Superior temporal gyrus (tissue), 1 donor: ENCODE results near the gene PHOSPHO1.
A peak's percentile ranks its signal among the peaks of the same experiment; 100 is the strongest.

Experiments used
- DNase-seq: peaks from one replicate; pipeline ENCODE4 v3.0.0-alpha.2; 2016; ENCODE audit errors: extremely low spot score

PHOSPHO1 gene

GRCh38 chr17:49218941-49219913, 11.4 kb downstream of the PHOSPHO1 start:
- DNase-seq = no peak

- no peak for DNase-seq
Observed at GRCh38 chr17:49217651-49218413, 12.8 kb downstream of the PHOSPHO1 start.

- no peak for DNase-seq
Observed at GRCh38 chr17:49216953-49217650, 13.5 kb downstream of the PHOSPHO1 start.

- no peak for DNase-seq
Observed at GRCh38 chr17:49216482-49216881, 14.1 kb downstream of the PHOSPHO1 start.

GRCh38 chr17:49214676-49215360, 15.8 kb downstream of the PHOSPHO1 start:
- DNase-seq = no peak

- no peak for DNase-seq
Observed at GRCh38 chr17:49213847-49214246, 16.7 kb downstream of the PHOSPHO1 start.

- DNase-seq = no peak
Observed at GRCh38 chr17:49213399-49213798, 17.2 kb downstream of the PHOSPHO1 start.

- DNase-seq = no peak
Observed at GRCh38 chr17:49210158-49211029, 20.2 kb downstream of the PHOSPHO1 start, which contains the start of the genes ABI3 and GNGT2. ABI3 (plus strand) TSS chr17:49210707; CDS start chr17:49210725, 18 bp downstream. GNGT2 (minus strand) TSS chr17:49210574; CDS start chr17:49207422, 3,152 bp downstream.

- DNase-seq = no peak
Observed at GRCh38 chr17:49209061-49209571, 21.5 kb downstream of the PHOSPHO1 start.

- no peak for DNase-seq
Observed at GRCh38 chr17:49204516-49204915, 26.1 kb downstream of the PHOSPHO1 start.

GRCh38 chr17:49203796-49204195, 26.8 kb downstream of the PHOSPHO1 start:
- DNase-seq = no peak

GRCh38 chr17:49201481-49201927, 29.1 kb downstream of the PHOSPHO1 start:
- no peak for DNase-seq

GRCh38 chr17:49200423-49201083, 30.0 kb downstream of the PHOSPHO1 start:
- DNase-seq = no peak

GRCh38 chr17:49198211-49198610, 32.4 kb downstream of the PHOSPHO1 start:
- DNase-seq = no peak

GRCh38 chr17:49197346-49197998, 33.1 kb downstream of the PHOSPHO1 start:
- DNase-seq = no peak

- DNase-seq = peak; percentile 20
Observed at GRCh38 chr17:49196520-49196919, 34.1 kb downstream of the PHOSPHO1 start.

- no peak for DNase-seq
Observed at GRCh38 chr17:49195751-49196150, 34.8 kb downstream of the PHOSPHO1 start.

GRCh38 chr17:49194297-49194607, 36.3 kb downstream of the PHOSPHO1 start:
- DNase-seq = no peak
